HepG2 (cell line): ENCODE measurements around the gene JOSD2. TPM values are rescaled to one million over a fixed set of nuclear protein-coding genes. Genes with fewer than 3 reads are reported as not detected.

Experiments used
- GABPB1 ChIP-seq: IDR thresholded peaks from 2 replicates; pipeline ENCODE4 v1.6.1; 2016; ENCODE audit warnings: mild to moderate bottlenecking, missing genetic modification reagents, moderate library complexity, missing compliant biosample characterization
- KDM2A ChIP-seq: sonication (generic); formaldehyde crosslinking; IDR thresholded peaks from 2 replicates; pipeline ENCODE4 v1.4.0; 2020; ENCODE audit warnings: low read depth, missing genetic modification reagents, borderline replicate concordance
- MBNL3 ChIP-seq: fragments of 250-450 bp; sonication (Bioruptor Pico); conservative IDR thresholded peaks from 2 replicates; pipeline ENCODE4 v1.8.0; 2022; ENCODE audit warnings: mild to moderate bottlenecking, inconsistent platforms
- RAD21 ChIP-seq: fragments of 450-650 bp; formaldehyde crosslinking; IDR thresholded peaks from 2 replicates; pipeline ENCODE4 v1.5.0; 2020; ENCODE audit warnings: mild to moderate bottlenecking
- SIX4 ChIP-seq: sonication (generic); formaldehyde crosslinking; IDR thresholded peaks from 2 replicates; pipeline ENCODE4 v1.4.0; 2020; ENCODE audit warnings: missing genetic modification reagents
- TFAP4 ChIP-seq: sonication (generic); IDR thresholded peaks from 2 replicates; pipeline ENCODE4 v1.6.1; 2016; ENCODE audit warnings: low read depth, borderline replicate concordance
- THAP11 ChIP-seq: IDR thresholded peaks from 2 replicates; pipeline ENCODE4 v1.6.1; 2016; ENCODE audit warnings: missing biosample characterization, missing genetic modification reagents
- ZNF331 ChIP-seq: sonication (generic); formaldehyde crosslinking; IDR thresholded peaks from 2 replicates; pipeline ENCODE4 v1.4.0; 2020; ENCODE audit warnings: missing genetic modification reagents
- ZNF672 ChIP-seq: sonication (generic); formaldehyde crosslinking; IDR thresholded peaks from 2 replicates; pipeline ENCODE4 v1.8.1; 2022; ENCODE audit warnings: missing genetic modification reagents
- ZNF770 ChIP-seq: sonication (generic); formaldehyde crosslinking; IDR thresholded peaks from 2 replicates; pipeline ENCODE4 v1.5.0; 2020; ENCODE audit warnings: mild to moderate bottlenecking, missing genetic modification reagents
- polyA plus RNA-seq, 8 experiments: library from polyadenylated mRNA; depleted of rRNA in 3 of 8; stranded (reverse) in 7 of 8; unstranded in 1 of 8; fragments of >200 nt; fragmentation: Illumina TruSeq in 4 of 8; extraction: Trizol in 4 of 8; gene quantifications; 2 replicates each; pipeline versions ENCODE4 v1.2.1 to v1.2.3, GENCODE V29; 2011 to 2016; ENCODE audit warnings: low read depth in 4 of 8, missing spikeins in 1 of 8, mixed read lengths in 1 of 8; ENCODE audit not compliant: insufficient read depth in 1 of 8
- total RNA-seq, 5 experiments: library from RNA; depleted of rRNA; stranded (reverse); fragments of >200 nt; fragmentation: Illumina TruSeq; extraction: Trizol; gene quantifications; 2 replicates each; pipeline ENCODE4 v1.2.3, GENCODE V29; 2016; ENCODE audit warnings: low read depth in 1 of 5
- TF ChIP-seq, protein P1 (sequence below): IDR thresholded peaks from 2 replicates; pipeline ENCODE4 v1.6.1; 2018; ENCODE audit warnings: missing genetic modification reagents, mild to moderate bottlenecking, missing compliant biosample characterization
- TF ChIP-seq, protein P2 (sequence below): sonication (generic); formaldehyde crosslinking; IDR thresholded peaks from 2 replicates; pipeline ENCODE4 v1.5.0; 2020; ENCODE audit warnings: mild to moderate bottlenecking, missing genetic modification reagents, moderate library complexity

The JOSD2 gene
- total and polyA plus RNA-seq, 2 of the 13 experiments (the other 11 are each of a cell fraction or from before 2014, with no cell fraction given), result 2.0 to 4.1 TPM

DNA sequence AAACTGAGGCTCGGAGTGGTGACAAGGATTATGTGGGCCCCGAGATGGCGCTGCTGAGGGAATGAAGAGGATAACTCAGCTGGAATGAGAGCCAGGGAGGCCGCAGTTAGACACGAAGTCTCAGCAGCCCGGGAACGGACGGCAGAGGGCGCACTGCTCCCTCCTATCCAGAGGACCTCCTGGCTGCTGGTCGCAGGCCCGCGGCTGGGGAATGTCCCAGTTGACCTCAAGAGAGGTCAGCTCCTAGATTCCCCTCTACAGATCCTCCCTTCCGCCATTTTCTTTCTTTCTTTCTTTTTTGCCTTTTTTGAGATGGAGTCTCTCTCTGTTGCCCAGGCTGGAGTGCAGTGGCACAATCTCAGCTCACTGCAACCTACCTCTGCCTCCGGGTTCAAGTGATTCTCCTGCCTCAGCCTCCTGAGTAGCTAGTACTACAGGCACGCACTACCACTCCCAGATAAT lies 26.8 kb upstream of the JOSD2 start (continued):
- TF ChIP-seq TFAP4 (peak; percentile 64; the same call in 1 of the 2 replicates), SIX4 (CRISPR knock-in tag) (no peak), ZNF331 (0 out of 2 replicates have a peak, but pooled peaks have one; percentile 32), RAD21 (peak; percentile 87), ZNF770 (CRISPR knock-in tag) (peak; percentile 39; the same call in 1 of the 2 replicates), GABPB1 (peak; percentile 26; the same call in 1 of the 2 replicates), MBNL3 (no peak), ZNF672 (peak; percentile 100), KDM2A (CRISPR knock-in tag) (peak; percentile 50; the same call in 1 of the 2 replicates), THAP11 (CRISPR knock-in tag) (peak; percentile 29; the same call in 1 of the 2 replicates)
- TF ChIP-seq, protein P1, sequence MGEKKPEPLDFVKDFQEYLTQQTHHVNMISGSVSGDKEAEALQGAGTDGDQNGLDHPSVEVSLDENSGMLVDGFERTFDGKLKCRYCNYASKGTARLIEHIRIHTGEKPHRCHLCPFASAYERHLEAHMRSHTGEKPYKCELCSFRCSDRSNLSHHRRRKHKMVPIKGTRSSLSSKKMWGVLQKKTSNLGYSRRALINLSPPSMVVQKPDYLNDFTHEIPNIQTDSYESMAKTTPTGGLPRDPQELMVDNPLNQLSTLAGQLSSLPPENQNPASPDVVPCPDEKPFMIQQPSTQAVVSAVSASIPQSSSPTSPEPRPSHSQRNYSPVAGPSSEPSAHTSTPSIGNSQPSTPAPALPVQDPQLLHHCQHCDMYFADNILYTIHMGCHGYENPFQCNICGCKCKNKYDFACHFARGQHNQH (CRISPR knock-in tag), result 0 out of 2 replicates have a peak, but pooled peaks have one; percentile 29
- TF ChIP-seq, protein P2, sequence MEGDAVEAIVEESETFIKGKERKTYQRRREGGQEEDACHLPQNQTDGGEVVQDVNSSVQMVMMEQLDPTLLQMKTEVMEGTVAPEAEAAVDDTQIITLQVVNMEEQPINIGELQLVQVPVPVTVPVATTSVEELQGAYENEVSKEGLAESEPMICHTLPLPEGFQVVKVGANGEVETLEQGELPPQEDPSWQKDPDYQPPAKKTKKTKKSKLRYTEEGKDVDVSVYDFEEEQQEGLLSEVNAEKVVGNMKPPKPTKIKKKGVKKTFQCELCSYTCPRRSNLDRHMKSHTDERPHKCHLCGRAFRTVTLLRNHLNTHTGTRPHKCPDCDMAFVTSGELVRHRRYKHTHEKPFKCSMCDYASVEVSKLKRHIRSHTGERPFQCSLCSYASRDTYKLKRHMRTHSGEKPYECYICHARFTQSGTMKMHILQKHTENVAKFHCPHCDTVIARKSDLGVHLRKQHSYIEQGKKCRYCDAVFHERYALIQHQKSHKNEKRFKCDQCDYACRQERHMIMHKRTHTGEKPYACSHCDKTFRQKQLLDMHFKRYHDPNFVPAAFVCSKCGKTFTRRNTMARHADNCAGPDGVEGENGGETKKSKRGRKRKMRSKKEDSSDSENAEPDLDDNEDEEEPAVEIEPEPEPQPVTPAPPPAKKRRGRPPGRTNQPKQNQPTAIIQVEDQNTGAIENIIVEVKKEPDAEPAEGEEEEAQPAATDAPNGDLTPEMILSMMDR (CRISPR knock-in tag), result peak; percentile 85
